DOHH2 (cell line): ENCODE measurements around the gene COL19A1.

Experiments used
- CTCF ChIP-seq: fragments of 200-600 bp; sonication (generic); IDR thresholded peaks from one replicate; pipeline ENCODE4 v1.5.1; 2014; ENCODE audit warnings: antibody characterized with exemption, mild to moderate bottlenecking, low read depth, low read length; ENCODE audit not compliant: poor library complexity, severe bottlenecking
- EZH2phosphoT487 ChIP-seq: fragments of 200-600 bp; sonication (generic); IDR thresholded peaks from 2 replicates; pipeline ENCODE4 v1.6.1; 2017; ENCODE audit warnings: borderline replicate concordance, mild to moderate bottlenecking, antibody characterized with exemption, low read length, moderate library complexity, mixed read lengths

- no peak for TF ChIP-seq CTCF
- no peak for TF ChIP-seq EZH2phosphoT487
Measured at GRCh38 chr6:70028246-70028645, 161.9 kb downstream of the COL19A1 start.
